Esophagus (tissue), 2 donors: Measurements from ENCODE around the gene CGGBP1. TPM values are rescaled to one million over a fixed set of nuclear protein-coding genes. Genes with fewer than 3 reads are reported as not detected.

Experiments
- H3K27ac ChIP-seq, 2 donors: one replicate each; pipeline ENCODE4 v1.5.1; 2013; ENCODE audit warnings: low read depth in 2 of 2, mild to moderate bottlenecking in 2 of 2, inconsistent platforms in 1 of 2, low read length in 1 of 2, moderate library complexity in 1 of 2
- H3K27me3 ChIP-seq, 2 donors: one replicate each; pipeline ENCODE4 v1.6.1; 2013; ENCODE audit warnings: low read length in 2 of 2, control low read depth in 1 of 2, mild to moderate bottlenecking in 1 of 2; ENCODE audit not compliant: insufficient read depth in 2 of 2, control insufficient read depth in 1 of 2
- H3K36me3 ChIP-seq, 2 donors: one replicate each; pipeline ENCODE4 v1.6.1; 2013; ENCODE audit warnings: low read length in 1 of 2; ENCODE audit not compliant: control insufficient read depth in 2 of 2, insufficient read depth in 2 of 2
- H3K4me1 ChIP-seq, 2 donors: one replicate each; pipeline ENCODE4 v1.6.1; 2013; ENCODE audit warnings: low read length in 1 of 2; ENCODE audit not compliant: control insufficient read depth in 2 of 2, insufficient read depth in 2 of 2
- H3K4me3 ChIP-seq, 2 donors: one replicate each; pipeline ENCODE4 v1.5.1; 2013; ENCODE audit warnings: low read length in 2 of 2, mild to moderate bottlenecking in 2 of 2, low read depth in 1 of 2, moderate library complexity in 1 of 2
- H3K9me3 ChIP-seq, 2 donors: one replicate each; pipeline ENCODE4 v1.6.1; 2013; ENCODE audit warnings: mild to moderate bottlenecking in 2 of 2, low read depth in 1 of 2, low read length in 1 of 2, moderate library complexity in 1 of 2; ENCODE audit not compliant: control insufficient read depth in 2 of 2, insufficient read depth in 1 of 2
- WGBS, 2 donors: extraction: QIAGEN DNeasy Blood & Tissue Kit; methylation state at CpG; one replicate each; pipeline ENCODE4 v1.1.7; 2013; 5-methylcytosine and 5-hydroxymethylcytosine counted together
- polyA plus RNA-seq, 2 donors: library from polyadenylated mRNA; stranded (reverse); fragments of 200-250 nt; gene quantifications; one replicate each; pipeline ENCODE4 v1.2.3, GENCODE V29; 2013
- donor health status: healthy with polysubstance abuse.
- donor health status: Bipolar disorder and iron deficiency.

Gene CGGBP1
- polyA plus RNA-seq, 2 donors = 17.7 to 24.9 TPM

DNA sequence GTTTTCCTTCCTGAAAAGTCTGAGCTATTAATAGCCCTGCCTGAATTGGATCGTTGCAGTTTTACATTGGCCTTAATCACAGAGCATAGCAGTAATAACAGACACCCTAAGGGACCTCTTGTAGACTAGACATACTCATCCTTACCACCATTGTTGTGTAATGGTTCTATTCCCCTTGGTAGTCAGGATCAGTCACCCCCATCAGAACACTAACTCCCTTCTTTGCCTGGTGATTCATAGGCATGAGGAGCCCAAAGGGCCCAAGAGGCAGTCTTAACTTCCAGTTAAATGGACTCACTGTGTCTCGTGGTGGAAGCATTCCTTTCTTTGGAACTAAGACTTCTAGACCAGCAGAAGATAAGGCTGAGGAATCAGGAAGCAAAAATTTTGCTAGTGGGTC lies 20.2 kb downstream of the CGGBP1 start:
- Histone ChIP-seq H3K9me3 (no peaks in the 10 kb centered on the region), H3K4me1 (no peaks in the 10 kb centered on the region), H3K27me3 (no peaks in the 10 kb centered on the region), H3K36me3 (no peaks in the 10 kb centered on the region), H3K27ac (no peak overlapping the region), H3K4me3 (no peak overlapping the region)
- 36 to 44% methylated on average over 2 of the region's 2 CpGs for WGBS, 2 donors

DNA sequence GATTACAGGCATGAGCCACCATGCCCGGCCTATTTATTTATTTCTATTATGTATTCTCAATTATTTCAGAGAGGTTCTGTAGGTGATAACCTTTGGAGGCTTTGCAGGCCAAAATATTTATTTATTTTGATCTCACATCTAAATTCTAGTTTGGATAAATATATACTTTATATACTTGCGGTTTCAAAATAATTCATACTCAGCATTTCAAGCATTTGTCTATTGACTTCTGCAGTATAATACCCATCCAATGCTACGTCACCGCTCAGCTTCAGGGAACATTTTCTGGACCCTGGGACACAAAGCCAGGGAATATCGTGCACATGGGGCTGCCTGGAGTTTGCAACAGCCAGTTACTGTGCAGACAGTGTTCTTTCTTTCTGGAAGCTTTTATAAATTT lies 22.6 kb downstream of the CGGBP1 start:
- WGBS, 2 donors = 80 to 86% methylated on average over 5 of the region's 5 CpGs
- no peak overlapping the region for H3K27ac ChIP-seq
- H3K36me3 ChIP-seq = no peaks in the 10 kb centered on the region
- no peaks in the 10 kb centered on the region for H3K27me3 ChIP-seq
- no peaks in the 10 kb centered on the region for H3K4me1 ChIP-seq
- no peak overlapping the region for H3K4me3 ChIP-seq
- no peaks in the 10 kb centered on the region for H3K9me3 ChIP-seq

DNA sequence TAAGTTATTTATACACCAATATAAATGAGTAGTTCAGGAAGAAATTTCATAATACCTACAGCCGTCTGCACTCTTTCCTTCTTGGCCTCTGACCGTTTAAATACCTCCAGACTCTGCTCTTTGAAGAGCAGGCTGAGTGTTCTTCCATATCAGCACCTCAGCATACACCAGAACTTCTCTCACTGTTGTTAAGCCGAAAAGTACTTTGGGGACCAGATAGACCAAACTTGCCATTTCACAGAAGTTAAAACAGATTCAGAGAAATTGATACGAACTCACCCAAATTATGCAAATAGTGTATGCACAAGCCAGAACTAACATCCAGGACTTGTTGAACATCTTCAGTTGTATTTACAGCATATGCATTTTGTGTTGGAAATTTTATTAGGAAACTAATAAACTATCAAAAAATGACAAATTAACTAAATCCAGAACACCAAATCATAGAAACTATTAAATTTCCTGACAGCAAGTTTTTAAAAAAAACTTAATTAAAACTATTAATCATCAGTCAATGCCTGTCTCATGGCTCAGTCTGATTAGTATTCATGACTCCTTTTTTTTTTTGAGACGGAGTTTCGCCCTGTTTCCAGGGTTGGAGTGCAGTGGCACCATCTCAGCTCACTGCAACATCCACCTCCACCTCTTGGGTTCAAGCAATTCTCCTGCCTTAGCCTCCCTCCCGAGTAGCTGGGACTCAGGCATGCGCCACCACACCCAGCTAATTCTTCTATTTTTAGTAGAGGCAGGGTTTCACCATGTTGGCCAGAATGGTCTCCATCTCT lies 24.1 kb downstream of the CGGBP1 start:
- Histone ChIP-seq H3K36me3 (no peaks in the 10 kb centered on the region), H3K27ac (no peak overlapping the region), H3K9me3 (no peaks in the 10 kb centered on the region), H3K27me3 (no peaks in the 10 kb centered on the region), H3K4me1 (no peaks in the 10 kb centered on the region), H3K4me3 (no peak overlapping the region)
- 81 to 88% methylated on average over 8 of the region's 8 CpGs for WGBS, 2 donors

DNA sequence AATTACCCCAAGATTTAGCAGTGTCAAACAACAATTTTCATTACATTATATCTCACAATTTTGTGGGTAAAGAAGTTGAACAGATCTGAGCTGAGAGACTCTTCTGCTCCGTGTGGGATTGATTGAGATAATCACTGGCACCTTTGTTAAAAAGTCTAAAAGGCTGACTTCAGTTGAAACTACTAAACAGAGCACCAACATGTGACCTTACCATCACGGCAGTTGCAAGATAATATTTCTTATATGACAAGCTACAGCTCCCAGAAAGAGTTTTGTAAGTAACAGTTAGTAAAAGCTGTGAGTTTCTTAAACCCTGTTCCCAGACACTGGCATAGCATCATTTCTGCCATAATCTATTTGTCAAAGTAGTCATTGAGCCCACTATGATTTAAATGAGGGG lies 25.0 kb downstream of the CGGBP1 start:
- H3K27me3 ChIP-seq = no peaks in the 10 kb centered on the region
- no peak overlapping the region for H3K4me3 ChIP-seq
- no peaks in the 10 kb centered on the region for H3K9me3 ChIP-seq
- WGBS, 2 donors = 40 to 51% methylated on average over 2 of the region's 2 CpGs
- H3K4me1 ChIP-seq = no peaks in the 10 kb centered on the region
- no peaks in the 10 kb centered on the region for H3K36me3 ChIP-seq
- no peak overlapping the region for H3K27ac ChIP-seq

DNA sequence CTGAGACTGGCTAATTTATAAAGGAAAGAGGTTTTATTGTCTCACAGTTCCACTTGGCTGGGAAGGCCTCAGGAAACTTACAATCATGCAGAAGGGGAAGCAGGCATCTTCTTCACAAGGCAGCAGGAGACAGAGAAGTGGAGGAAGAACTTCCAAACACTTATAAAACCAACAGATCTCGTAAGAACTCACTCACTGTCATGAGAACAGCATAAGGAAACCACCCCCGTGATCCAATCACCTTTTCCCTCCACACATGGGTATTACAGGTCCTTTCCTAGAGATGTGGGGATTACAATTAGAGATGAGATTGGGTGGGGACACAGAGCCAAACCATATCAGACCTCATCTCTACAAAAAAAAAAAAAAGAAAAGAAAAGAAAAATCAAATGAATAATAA lies 25.7 kb downstream of the CGGBP1 start:
- 93 to 95% methylated on average over 2 of the region's 2 CpGs for WGBS, 2 donors
- Histone ChIP-seq H3K27ac (no peak overlapping the region), H3K27me3 (no peaks in the 10 kb centered on the region), H3K36me3 (no peaks in the 10 kb centered on the region), H3K4me3 (no peak overlapping the region), H3K9me3 (no peaks in the 10 kb centered on the region), H3K4me1 (no peaks in the 10 kb centered on the region)

DNA sequence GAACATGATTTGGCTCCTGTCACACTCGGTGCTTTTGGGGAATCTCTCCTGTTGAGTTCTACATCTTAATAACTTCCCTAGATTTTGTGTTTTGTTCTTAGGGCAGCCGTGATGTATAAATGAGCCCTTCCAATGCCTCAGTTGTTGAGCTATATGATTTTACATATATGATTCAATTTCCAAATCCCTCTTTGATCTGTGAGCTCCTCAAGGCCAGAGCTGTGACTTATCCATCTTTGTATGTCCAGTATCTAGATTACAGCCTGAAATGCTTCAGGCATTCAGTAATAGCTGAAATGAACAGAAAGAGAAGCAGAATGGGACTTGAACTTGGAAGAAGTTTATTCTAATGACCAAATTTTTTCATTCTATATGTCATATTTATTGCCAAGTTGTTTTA lies 26.6 kb downstream of the CGGBP1 start:
- 25 to 31% methylated on average over 2 of the region's 2 CpGs for WGBS, 2 donors
- peak overlapping the region in 1 of 2 donors; percentile 29 for H3K27ac ChIP-seq
- no peaks in the 10 kb centered on the region for H3K27me3 ChIP-seq
- H3K9me3 ChIP-seq = no peaks in the 10 kb centered on the region
- no peaks in the 10 kb centered on the region for H3K36me3 ChIP-seq
- H3K4me1 ChIP-seq = no peaks in the 10 kb centered on the region
- peak overlapping the region in 1 of 2 donors; percentile 59 for H3K4me3 ChIP-seq

DNA sequence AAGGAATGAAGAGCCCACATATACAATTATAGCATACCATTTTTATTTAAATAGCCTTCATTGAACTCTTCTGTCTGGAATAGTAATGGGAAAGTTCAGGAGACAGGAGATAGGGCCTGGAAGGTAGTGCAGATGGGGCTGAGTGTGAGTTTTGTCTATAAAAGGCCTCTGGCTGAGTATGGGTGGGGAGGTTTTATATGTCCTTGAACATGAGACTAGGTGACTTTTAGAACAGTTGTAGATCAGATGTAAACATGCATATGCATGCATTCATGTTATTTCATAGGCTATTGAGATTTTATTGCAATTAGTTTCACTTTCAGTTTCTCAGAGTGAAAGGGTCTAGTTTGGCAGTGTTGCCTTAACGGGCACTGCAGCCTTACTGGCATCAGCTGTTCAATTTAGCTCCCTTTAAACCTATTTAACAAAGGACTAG lies 27.1 kb downstream of the CGGBP1 start:
- Histone ChIP-seq H3K9me3 (no peaks in the 10 kb centered on the region), H3K27me3 (no peaks in the 10 kb centered on the region), H3K4me3 (peak overlapping the region in 1 of 2 donors; percentile 59), H3K4me1 (no peaks in the 10 kb centered on the region), H3K27ac (peak overlapping the region; percentile 29 to 30), H3K36me3 (no peaks in the 10 kb centered on the region)
- 0 to 6% methylated on average over 1 of the region's 1 CpG for WGBS, 2 donors

DNA sequence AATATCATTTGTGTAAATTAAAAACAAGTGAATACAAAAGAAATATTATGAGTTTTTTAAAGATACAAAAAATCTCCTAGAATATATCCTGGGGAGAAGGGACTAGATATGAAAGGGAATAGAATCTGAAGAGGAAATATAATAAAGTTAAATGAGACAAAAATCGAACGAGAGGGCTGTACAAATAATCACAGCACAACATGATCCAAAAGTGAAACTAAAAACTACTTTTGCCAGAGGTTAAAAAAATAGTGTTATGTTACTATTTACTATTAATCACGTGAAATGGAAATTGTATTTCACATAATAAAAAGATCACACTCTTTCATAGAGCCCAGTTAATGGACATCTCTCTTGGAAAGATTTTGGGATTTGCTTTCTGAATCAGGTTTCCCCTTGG lies 28.6 kb downstream of the CGGBP1 start:
- no peaks in the 10 kb centered on the region for H3K4me1 ChIP-seq
- 43 to 49% methylated on average over 3 of the region's 3 CpGs for WGBS, 2 donors
- peaks cover 0 to 2% of the 10 kb centered on the region in 2 donors for H3K9me3 ChIP-seq
- H3K27me3 ChIP-seq = no peaks in the 10 kb centered on the region
- no peak overlapping the region for H3K4me3 ChIP-seq
- no peak overlapping the region for H3K27ac ChIP-seq
- no peaks in the 10 kb centered on the region for H3K36me3 ChIP-seq

DNA sequence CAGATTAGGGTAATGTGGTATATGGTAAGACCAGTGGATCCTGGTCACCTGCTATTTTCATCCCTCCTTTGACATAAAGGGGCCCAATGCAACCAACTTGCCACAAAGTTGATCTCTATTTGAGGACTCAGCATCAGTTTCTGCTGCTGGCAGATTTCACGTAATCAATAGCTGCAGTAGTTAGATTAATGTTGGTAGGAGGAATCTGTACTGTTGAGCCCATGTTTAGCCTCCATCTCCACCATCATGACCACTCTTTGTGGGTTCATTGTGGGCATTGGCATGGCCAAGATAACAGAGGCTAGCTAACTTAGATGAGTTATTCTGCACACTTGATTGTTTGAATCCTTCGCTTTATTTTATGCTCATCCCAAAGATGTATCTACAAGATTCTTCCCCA lies 29.9 kb downstream of the CGGBP1 start:
- Histone ChIP-seq H3K27me3 (no peaks in the 10 kb centered on the region), H3K27ac (no peak overlapping the region), H3K4me3 (no peak overlapping the region), H3K36me3 (no peaks in the 10 kb centered on the region), H3K9me3 (peaks cover 0 to 2% of the 10 kb centered on the region in 2 donors), H3K4me1 (no peaks in the 10 kb centered on the region)
- WGBS, 2 donors = 98% methylated on average over 2 of the region's 2 CpGs

DNA sequence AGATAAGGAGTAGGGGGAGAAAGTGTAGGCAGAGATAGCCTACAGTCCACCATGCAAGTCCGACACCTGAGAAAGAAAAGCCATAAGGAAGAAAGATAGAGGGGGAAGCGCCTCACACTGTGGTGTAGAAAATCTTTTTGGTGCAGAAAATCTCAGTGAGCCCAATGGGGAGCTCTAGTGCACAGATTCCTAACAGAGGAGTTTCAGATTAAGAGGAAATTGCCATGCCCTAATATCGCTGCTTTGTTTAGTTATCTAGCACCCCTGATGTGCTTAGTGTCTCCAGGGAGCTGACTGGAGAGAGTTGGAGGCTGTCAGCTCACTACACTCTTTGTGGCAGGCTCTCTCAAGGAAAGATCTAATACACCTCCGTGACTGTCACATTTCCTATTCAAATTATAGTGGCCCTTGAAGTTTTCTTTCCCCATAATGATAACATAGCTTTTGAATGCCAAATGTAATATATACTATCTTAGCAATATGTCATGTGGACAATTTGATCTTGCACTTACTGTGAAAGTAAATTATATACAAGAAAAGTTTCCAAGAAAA lies 33.7 kb downstream of the CGGBP1 start:
- WGBS, 2 donors = 76 to 82% methylated on average over 4 of the region's 4 CpGs
- no peaks in the 10 kb centered on the region for H3K27me3 ChIP-seq
- H3K9me3 ChIP-seq = peaks cover 0 to 2% of the 10 kb centered on the region in 2 donors
- no peak overlapping the region for H3K27ac ChIP-seq
- no peaks in the 10 kb centered on the region for H3K36me3 ChIP-seq
- H3K4me3 ChIP-seq = no peak overlapping the region
- H3K4me1 ChIP-seq = no peaks in the 10 kb centered on the region
